ENCODE results near the gene ROMO1. TPM values are rescaled to one million over a fixed set of nuclear protein-coding genes. Genes with fewer than 3 reads are reported as not detected.
A peak's percentile ranks its signal among the peaks of the same experiment; 100 is the strongest.
"Not testable (repeated sequence)": the region's sequence is repeated elsewhere in the genome, so short reads cannot be mapped to it uniquely, and the experiment has no call there.

The ROMO1 gene
- total and polyA plus RNA-seq, 8 donors = 101 to 651 (median 345) TPM

- Histone ChIP-seq H3K4me1 (peaks cover 27 to 42% (median 37%) of the 10 kb centered on the region in 4 donors), H3K27me3 (no peaks in the 10 kb centered on the region), H3K9me3 (no peaks in the 10 kb centered on the region), H3K27ac (peak overlapping the region; percentile 86 to 100 (median 99)), H3K36me3 (peaks cover 22 to 28% (median 27%) of the 10 kb centered on the region in 4 donors), H3K4me3 (peak overlapping the region; percentile 62 to 80 (median 70))
- peak in 1 of 7 experiments; percentile 7 for TF ChIP-seq CTCF (IDR thresholded peaks at IDR 0.05)
- peak in 2 of 3 donors; percentile 6 to 33 for TF ChIP-seq POLR2AphosphoS5 (IDR thresholded peaks at IDR 0.05)
- no peak for TF ChIP-seq POLR2A (IDR thresholded peaks at IDR 0.05)
- DNase-seq = peak in 1 of 2 donors; percentile 67
- intact Hi-C loops (cut with DNase I; ENCODE audit: low total_unique reads) = no loop called here
- WGBS, 5 donors = 0 to 3% (median 2%) methylated on average over 8 of the region's 8 CpGs
These were observed 43.7 kb downstream of the ROMO1 start for GRCh38 chr20:35742741-35743523.

- TF ChIP-seq EP300 (IDR thresholded peaks at IDR 0.05) (no peak), POLR2AphosphoS5 (IDR thresholded peaks at IDR 0.05) (peak in 1 of 3 donors; percentile 26)
- H3K36me3 ChIP-seq = peaks cover 13 to 18% (median 18%) of the 10 kb centered on the region in 4 donors
- peak in 1 of 2 donors; percentile 16 for DNase-seq
- no peak overlapping the region for H3K4me3 ChIP-seq
- peaks cover 19 to 32% (median 27%) of the 10 kb centered on the region in 4 donors for H3K4me1 ChIP-seq
- H3K27me3 ChIP-seq = no peaks in the 10 kb centered on the region
- no peaks in the 10 kb centered on the region for H3K9me3 ChIP-seq
- WGBS, 5 donors = 70 to 83% (median 72%) methylated on average over 15 of the region's 15 CpGs
- H3K27ac ChIP-seq = peak overlapping the region; percentile 69 to 100 (median 99)
- intact Hi-C loops (cut with DNase I; ENCODE audit: low total_unique reads) = no loop called here
These were observed 44.7 kb downstream of the ROMO1 start for GRCh38 chr20:35743693-35744491.

- WGBS, 5 donors = 92 to 98% (median 97%) methylated on average over 3 of the region's 3 CpGs
- H3K4me3 ChIP-seq; intact Hi-C loops (cut with DNase I; ENCODE audit: low total_unique reads): not testable (repeated sequence)
These were observed 45.3 kb downstream of the ROMO1 start for GRCh38 chr20:35744492-35744841.

More at GRCh38 chr20:35744492-35744841, 45.3 kb downstream of the ROMO1 start:
- Histone ChIP-seq H3K27ac (peak overlapping the region in 4 of 5 donors; percentile 97 to 100 (median 99)), H3K36me3 (peaks cover 7 to 13% (median 12%) of the 10 kb centered on the region in 4 donors), H3K4me1 (peaks cover 13 to 26% (median 21%) of the 10 kb centered on the region in 4 donors)
- not testable (repeated sequence) for H3K9me3 ChIP-seq, H3K27me3 ChIP-seq, DNase-seq

Other genes with a start within 250 kb of the ROMO1 start
- 10 to 100 TPM in 3 of 5 donors, 1 to 10 TPM in 2; 2.9 to 51.3 (median 19.3) TPM for gene CEP250, start 243.8 kb upstream of the ROMO1 start, total RNA-seq
- gene CEP250, start 243.8 kb upstream of the ROMO1 start, polyA plus RNA-seq = 1 to 10 TPM; 3.8 to 7.2 (median 6.6) TPM
- gene C20orf173, start 169.8 kb upstream of the ROMO1 start, total RNA-seq = not detected
- not detected for gene C20orf173, start 169.8 kb upstream of the ROMO1 start, polyA plus RNA-seq
- 100 to 1,000 TPM in 4 of 5 donors, 10 to 100 TPM in 1; 32.1 to 302 (median 241) TPM for gene ERGIC3, start 157.3 kb upstream of the ROMO1 start, total RNA-seq
- 100 to 1,000 TPM; 194 to 227 (median 213) TPM for gene ERGIC3, start 157.3 kb upstream of the ROMO1 start, polyA plus RNA-seq
- 10 to 100 TPM in 1 of 5 donors, 1 to 10 TPM in 1, not detected in 3; 3.5 to 39.7 TPM for gene SPAG4, start 83.6 kb upstream of the ROMO1 start, total RNA-seq
- 10 to 100 TPM in 1 of 3 donors, 1 to 10 TPM in 2; 2.9 to 10.5 (median 3.9) TPM for gene SPAG4, start 83.6 kb upstream of the ROMO1 start, polyA plus RNA-seq
- gene CPNE1, start 34.5 kb upstream of the ROMO1 start, total RNA-seq = 100 to 1,000 TPM in 2 of 5 donors, 10 to 100 TPM in 3; 67.9 to 172 (median 98.0) TPM
- 100 to 1,000 TPM in 2 of 3 donors, 10 to 100 TPM in 1; 83.6 to 137 (median 117) TPM for gene CPNE1, start 34.5 kb upstream of the ROMO1 start, polyA plus RNA-seq
- 100 to 1,000 TPM in 1 of 5 donors, 10 to 100 TPM in 4; 16.2 to 147 (median 47.7) TPM for gene RBM12, start 34.5 kb upstream of the ROMO1 start, total RNA-seq
- 10 to 100 TPM in 1 of 3 donors, 1 to 10 TPM in 2; 7.9 to 13.3 (median 9.6) TPM for gene RBM12, start 34.5 kb upstream of the ROMO1 start, polyA plus RNA-seq
- 10 to 100 TPM in 4 of 5 donors, under 1 TPM in 1; 0.58 to 54.2 (median 25.4) TPM for gene NFS1, start 53 bp upstream of the ROMO1 start, total RNA-seq
- 10 to 100 TPM; 22.0 to 27.6 (median 22.8) TPM for gene NFS1, start 53 bp upstream of the ROMO1 start, polyA plus RNA-seq
- gene RBM39, start 42.9 kb downstream of the ROMO1 start, total RNA-seq = 100 to 1,000 TPM; 358 to 770 (median 579) TPM
- gene RBM39, start 42.9 kb downstream of the ROMO1 start, polyA plus RNA-seq = 100 to 1,000 TPM in 2 of 3 donors, 10 to 100 TPM in 1; 93.3 to 273 (median 119) TPM
- gene PHF20, start 72.6 kb downstream of the ROMO1 start, total RNA-seq = 100 to 1,000 TPM in 1 of 5 donors, 10 to 100 TPM in 4; 22.6 to 135 (median 58.0) TPM
- gene PHF20, start 72.6 kb downstream of the ROMO1 start, polyA plus RNA-seq = 10 to 100 TPM; 18.3 to 27.3 (median 20.4) TPM